Dermis microvascular lymphatic vessel endothelial cell (primary cell): Measurements from ENCODE around the gene HPCAL1. TPM values are rescaled to one million over a fixed set of nuclear protein-coding genes. Genes with fewer than 3 reads are reported as not detected.

Source experiments
- DNase-seq, 2 donors: peaks; one replicate each; pipeline versions ENCODE4 v3.0.0 to v3.0.0-alpha.2; 2010; ENCODE audit warnings: low read depth in 2 of 2
- total RNA-seq: library from RNA; depleted of rRNA; stranded (reverse); fragments of >200 nt; gene quantifications from 2 replicates; pipeline ENCODE4 v1.2.1, GENCODE V29; 2014

Gene HPCAL1
- total RNA-seq, 1 donor from 2014 or later = 34.3 TPM

DNA sequence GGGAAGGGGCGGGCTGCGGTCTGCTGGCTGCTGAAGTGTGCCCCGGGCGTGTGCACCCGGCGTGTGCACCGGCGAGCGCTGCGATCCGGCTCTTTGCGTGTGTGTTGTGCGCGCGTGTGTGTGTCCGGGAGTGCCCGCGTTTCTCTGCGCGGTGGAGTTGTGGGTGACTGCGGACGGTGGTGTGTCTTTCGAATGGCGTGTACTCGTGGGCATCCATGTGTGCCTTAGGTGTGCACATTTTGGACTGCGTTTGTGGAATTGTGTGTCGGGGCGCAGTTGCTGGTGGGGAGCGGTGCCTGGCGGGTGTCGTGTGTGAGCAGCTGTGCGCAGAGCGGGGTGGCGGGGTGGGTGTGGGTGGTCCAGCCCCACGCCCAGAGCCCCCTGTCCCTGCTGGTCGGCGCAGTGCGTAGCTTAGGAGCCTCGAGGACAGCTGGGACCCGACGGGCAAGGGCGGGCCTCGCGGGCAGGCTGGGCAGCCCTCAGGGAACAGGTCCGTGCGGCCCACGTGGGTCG is 533 bp downstream of the HPCAL1 start:
- DNase-seq = peak in 1 of 2 donors; percentile 24

GRCh38 chr2:10303694-10304378 is 1.1 kb downstream of the HPCAL1 start:
- DNase-seq = peak; percentile 50 to 70

DNA sequence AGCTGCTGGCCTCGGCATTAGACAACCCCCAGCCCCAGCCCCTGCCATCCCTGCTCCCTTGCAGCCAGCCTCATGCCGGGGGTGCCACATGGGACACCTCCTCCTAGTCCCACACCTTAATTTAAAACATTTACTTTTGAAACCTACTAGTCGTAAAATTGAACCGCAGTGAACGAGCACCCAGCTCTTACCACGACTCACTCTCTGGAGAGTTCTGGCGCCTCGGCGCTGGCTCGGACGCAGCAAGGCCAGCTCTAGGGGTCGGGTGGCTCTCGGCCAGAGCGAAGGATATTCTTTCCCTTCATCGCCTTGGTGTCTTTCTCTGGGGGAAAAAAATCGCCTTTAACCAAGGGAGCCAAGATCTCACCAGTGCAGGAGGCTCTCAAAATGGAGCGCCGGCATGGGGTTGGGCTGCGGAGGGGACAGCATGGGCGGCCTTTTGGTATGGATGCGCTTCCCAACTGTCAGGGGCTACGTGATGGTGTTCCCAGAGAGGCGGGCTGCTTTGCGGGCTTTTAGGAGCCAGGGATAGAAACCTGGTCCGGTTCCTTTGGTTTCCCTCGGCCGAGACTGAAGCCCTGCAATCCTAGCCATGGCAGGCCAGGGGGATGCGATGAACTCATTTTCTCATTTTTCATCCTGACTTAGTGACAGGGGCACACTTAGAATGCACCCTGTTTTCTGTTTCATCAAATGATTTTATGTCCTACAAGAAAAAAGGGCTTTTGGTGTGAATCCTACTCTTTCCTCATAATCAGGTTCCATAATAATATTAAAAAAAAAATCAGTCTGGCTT is 2.0 kb downstream of the HPCAL1 start:
- DNase-seq = no peak

- peak in 1 of 2 donors; percentile 25 for DNase-seq
Measured at GRCh38 chr2:10305254-10305635, 2.5 kb downstream of the HPCAL1 start.

- no peak for DNase-seq
Measured at GRCh38 chr2:10305715-10306114, 3.0 kb downstream of the HPCAL1 start.

GRCh38 chr2:10306901-10307463 is 4.3 kb downstream of the HPCAL1 start:
- DNase-seq = no peak

GRCh38 chr2:10307561-10308156 is 5.0 kb downstream of the HPCAL1 start:
- no peak for DNase-seq

DNA sequence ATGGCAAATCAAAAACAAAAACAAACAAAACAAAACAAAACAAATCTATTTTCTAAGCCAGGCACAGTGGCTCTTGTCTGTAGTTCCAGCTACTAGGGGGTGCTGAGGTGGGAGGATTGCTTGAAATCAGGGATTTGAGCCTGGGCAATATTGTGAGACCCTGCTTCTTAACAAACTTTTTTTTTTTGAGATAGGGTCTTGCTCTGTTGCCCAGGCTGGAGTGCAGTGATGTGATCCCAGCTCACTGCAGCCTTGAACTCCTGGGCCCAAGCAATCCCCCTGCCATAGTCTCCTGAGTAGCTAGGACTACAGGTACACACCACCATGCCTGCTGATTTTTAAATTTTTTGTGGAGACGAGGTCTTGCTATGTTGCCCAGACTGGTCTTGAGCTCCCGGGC is 6.2 kb downstream of the HPCAL1 start:
- DNase-seq = no peak

- no peak for DNase-seq
Measured at GRCh38 chr2:10309286-10309685, 6.6 kb downstream of the HPCAL1 start.

DNA sequence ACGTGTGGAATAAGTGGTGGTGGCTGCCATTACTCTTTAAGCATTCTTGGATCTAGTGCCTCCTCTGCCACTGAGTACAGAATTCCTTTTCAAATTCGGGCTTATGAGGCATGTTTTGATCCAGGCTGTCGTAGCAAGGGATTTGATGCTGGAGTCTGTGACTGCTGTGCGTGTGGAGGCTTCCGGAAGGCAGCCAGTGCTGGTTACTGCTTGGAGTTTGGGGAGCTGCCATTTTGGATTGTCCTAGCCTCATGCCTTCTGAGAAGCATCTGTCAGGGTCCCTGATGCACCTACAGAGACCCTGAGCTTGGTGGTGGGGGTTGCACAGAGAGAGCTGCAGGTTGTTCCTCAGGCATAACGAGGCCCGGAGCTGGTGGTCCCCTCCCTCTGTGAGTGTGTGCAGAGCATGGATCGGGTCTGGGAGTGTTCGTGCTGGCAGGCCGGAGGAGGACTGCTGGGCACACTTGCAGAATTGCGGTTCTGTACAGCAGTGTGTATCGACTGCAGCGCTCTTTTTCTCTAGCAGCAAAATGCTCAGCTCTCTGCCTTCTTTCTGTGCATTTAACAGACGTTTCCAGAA is 7.7 kb downstream of the HPCAL1 start:
- no peak for DNase-seq

GRCh38 chr2:10311736-10312135 is 9.0 kb downstream of the HPCAL1 start:
- no peak for DNase-seq

GRCh38 chr2:10312437-10312957 is 9.8 kb downstream of the HPCAL1 start:
- DNase-seq = no peak

DNA sequence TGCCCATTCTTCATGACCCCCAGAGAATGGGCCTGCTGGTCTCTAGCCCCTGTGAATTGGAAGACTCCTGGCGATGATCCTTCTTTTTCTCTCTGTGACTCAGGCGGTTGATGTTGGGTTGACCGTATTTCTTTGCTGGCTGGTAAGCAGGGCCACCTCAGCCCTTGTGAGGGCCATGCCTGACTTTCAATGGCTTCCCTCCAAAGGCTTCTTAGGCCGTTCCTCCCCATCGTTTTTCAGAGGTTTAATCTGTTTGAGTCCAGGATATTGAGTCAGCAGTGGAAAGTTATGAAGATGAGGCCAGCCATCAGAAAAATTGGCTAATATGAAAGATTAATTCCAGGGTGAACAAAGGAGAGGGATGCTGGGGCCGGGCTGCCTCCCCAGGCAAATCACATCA is 13.6 kb downstream of the HPCAL1 start:
- no peak for DNase-seq

GRCh38 chr2:10316860-10317259 is 14.2 kb downstream of the HPCAL1 start:
- no peak for DNase-seq

DNA sequence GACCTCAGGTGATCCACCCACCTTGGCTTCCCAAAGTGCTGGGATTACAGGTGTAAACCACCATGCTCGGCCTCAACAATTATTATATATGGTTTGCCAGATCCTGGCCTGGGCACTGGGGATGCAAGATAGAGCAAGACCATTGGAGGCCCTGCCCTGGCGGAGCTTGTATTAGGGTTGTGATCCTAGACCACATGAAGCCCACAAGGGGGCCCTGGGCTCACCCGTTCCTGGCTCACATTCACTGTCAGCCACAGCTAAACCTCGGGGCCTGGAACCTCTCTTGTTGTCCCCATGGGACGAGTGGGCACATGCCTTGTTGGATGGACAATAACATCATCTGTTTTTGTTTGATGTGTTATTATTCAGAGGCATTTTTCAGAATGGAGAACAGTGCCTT is 14.9 kb downstream of the HPCAL1 start:
- no peak for DNase-seq

DNA sequence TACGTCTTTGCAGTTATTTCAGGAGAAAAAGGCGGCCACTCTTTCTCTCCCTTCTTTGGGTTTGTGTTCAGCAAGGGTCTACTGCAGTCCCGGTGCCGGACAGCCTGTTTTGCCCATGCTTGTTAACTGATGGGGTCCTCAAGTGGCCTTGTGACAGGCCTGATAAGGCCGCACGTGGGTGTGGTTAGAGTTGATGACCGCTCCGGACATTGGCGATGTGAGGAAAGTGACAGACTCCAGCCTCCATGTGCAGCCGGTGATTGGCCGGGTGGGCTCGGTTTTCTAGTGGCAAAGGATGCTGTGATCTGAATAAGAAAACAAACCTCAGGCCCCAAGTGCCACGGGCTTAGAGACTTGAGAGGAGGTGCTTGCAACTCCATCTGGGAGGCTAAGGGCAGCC is 15.6 kb downstream of the HPCAL1 start:
- no peak for DNase-seq

DNA sequence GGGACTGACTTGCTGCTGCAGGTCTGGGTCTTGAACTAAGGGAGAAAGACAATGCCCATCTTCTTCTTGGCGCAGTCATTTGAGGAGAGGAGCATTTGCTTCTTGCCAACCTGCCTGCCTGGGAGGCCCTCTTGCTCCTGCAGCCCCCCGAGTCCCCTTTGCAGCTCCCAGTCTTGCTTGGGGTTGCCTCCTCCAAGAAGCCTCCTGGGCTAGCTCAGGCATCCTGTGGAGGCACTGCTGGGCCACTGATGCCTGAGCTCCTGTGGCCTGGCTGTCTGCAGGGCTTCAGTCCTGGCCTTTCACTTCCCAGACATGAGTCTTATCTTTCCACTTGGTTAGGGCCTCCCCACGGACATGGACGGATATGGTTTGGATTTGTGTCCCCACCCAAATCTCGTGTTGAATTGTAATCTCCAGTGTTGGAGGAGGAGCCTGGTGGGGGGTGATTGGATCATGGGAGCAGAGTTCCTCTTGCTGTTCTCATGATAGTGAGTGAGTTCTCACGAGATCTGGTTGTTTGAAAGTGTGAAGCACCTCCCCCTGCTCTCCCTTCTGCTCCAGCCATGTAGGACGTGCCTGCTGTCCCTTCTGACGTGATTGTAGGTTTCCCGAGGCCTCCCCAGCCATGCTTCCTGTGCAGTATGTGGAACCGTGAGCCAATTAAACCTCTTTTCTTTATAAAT is 17.3 kb downstream of the HPCAL1 start:
- no peak for DNase-seq

- DNase-seq = no peak
Measured at GRCh38 chr2:10320575-10320931, 17.8 kb downstream of the HPCAL1 start.

- DNase-seq = no peak
Measured at GRCh38 chr2:10320933-10321332, 18.2 kb downstream of the HPCAL1 start.

GRCh38 chr2:10321622-10322021 is 18.9 kb downstream of the HPCAL1 start:
- no peak for DNase-seq

DNA sequence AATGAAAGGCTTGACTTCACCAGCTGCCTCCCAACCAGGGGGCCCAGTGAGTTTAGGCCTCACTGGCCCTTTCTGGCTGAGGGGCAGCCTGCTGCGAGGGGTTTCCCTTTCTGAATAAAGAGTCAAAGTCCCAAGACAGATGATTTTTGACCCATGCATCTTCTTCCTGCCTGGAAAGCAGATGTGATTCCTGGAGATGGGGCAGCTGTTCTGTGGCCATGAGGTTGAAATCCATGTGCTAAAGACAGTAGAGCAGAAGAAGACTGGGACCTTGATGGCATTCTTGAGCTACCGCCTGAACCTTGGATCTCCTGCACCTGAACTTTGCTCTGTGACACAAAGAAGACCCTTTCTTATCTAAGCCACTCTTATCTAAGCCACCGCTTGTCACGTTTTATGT is 19.8 kb downstream of the HPCAL1 start:
- DNase-seq = no peak
